Erythroblast (primary cell): Measurements from ENCODE around the gene TENT5D.

Source experiments
- GATA1 ChIP-seq: IDR thresholded peaks from 2 replicates; pipeline ENCODE4 v1.6.1; 2011; ENCODE audit warnings: low read depth, mild to moderate bottlenecking, control low read depth, low read length, moderate library complexity
- POLR2A ChIP-seq: IDR thresholded peaks from 2 replicates; pipeline ENCODE4 v1.6.1; 2011; ENCODE audit warnings: mild to moderate bottlenecking, low read length

- TF ChIP-seq POLR2A, result no peak
- no peak for TF ChIP-seq GATA1
These were observed at the start of gene TENT5D for GRCh38 chrX:80420147-80420546.
